Ascending aorta (tissue), 2 donors: ENCODE data around the gene SPAST. TPM values are rescaled to one million over a fixed set of nuclear protein-coding genes. Genes with fewer than 3 reads are reported as not detected.
"Not testable (repeated sequence)": the region's sequence is repeated elsewhere in the genome, so short reads cannot be mapped to it uniquely, and the experiment has no call there.

Experiments used
- DNase-seq, 2 donors: peaks; one replicate each; pipeline ENCODE4 v3.0.0-alpha.2; 2019; ENCODE audit warnings: low spot score in 2 of 2
- H3K27ac ChIP-seq, 2 donors: fragments of 200-600 bp; sonication (generic); one replicate each; pipeline ENCODE4 v1.5.1; 2016 to 2017; ENCODE audit warnings: mild to moderate bottlenecking in 1 of 2
- H3K27me3 ChIP-seq: fragments of 200-600 bp; sonication (generic); one replicate; pipeline ENCODE4 v1.5.1; 2017
- H3K36me3 ChIP-seq, 2 donors: fragments of 200-600 bp; sonication (generic); one replicate each; pipeline ENCODE4 v1.5.1; 2016
- H3K4me1 ChIP-seq, 2 donors: fragments of 200-600 bp; sonication (generic); one replicate each; pipeline ENCODE4 v1.5.1; 2016 to 2017; ENCODE audit warnings: mild to moderate bottlenecking in 1 of 2
- H3K4me3 ChIP-seq, 2 donors: fragments of 200-600 bp; sonication (generic); one replicate each; pipeline ENCODE4 v1.5.1; 2016 to 2017; ENCODE audit warnings: mild to moderate bottlenecking in 1 of 2
- H3K9me3 ChIP-seq, 2 donors: fragments of 200-600 bp; sonication (generic); one replicate each; pipeline ENCODE4 v1.5.1; 2016
- CTCF ChIP-seq, 3 experiments: fragments of 200-600 bp in 2 of 3; fragments of 450-650 bp in 1 of 3; sonication (generic) in 2 of 3; IDR thresholded peaks; one replicate each; pipeline ENCODE4 v1.5.1; 2016 to 2019; ENCODE audit warnings: antibody characterized with exemption in 3 of 3, mild to moderate bottlenecking in 1 of 3, moderate library complexity in 1 of 3
- intact Hi-C: fragments of 100-400 bp; cut with DNase I; formaldehyde crosslinking; loops from one replicate; pipeline ENCODE4 v1.15.1; 2023
- total RNA-seq: library from RNA; depleted of rRNA; stranded (reverse); fragments of >200 nt; gene quantifications from one replicate; pipeline ENCODE4 v1.1.0, GENCODE V29; 2016

SPAST gene
- total RNA-seq, 1 donor from 2014 or later = 12.1 TPM

DNA sequence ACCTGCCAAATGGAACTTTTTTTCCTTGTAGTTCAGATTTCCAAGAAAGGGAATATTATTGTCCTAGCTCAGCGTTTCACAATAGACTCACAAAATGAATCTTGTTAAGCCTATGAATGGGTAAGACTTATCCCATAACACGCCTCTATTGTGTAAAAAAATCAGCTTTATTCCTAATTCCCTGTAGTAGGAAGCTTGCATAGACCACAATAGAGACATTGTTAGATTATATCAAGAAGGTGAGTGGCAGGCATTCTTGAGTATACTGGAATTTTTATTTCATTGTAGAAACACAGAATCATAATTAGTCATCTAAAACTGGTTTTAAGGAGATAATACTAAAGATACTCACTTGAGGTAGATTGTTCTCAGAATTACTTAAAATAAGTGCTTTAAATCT, 55.8 kb downstream of the SPAST start:
- Histone ChIP-seq H3K27me3 (no peaks in the 10 kb centered on the region), H3K9me3 (no peaks in the 10 kb centered on the region), H3K36me3 (peaks cover 10 to 28% of the 10 kb centered on the region in 2 donors), H3K27ac (no peak overlapping the region), H3K4me1 (no peaks in the 10 kb centered on the region), H3K4me3 (no peak overlapping the region)
- no peak for DNase-seq
- intact Hi-C loops = no loop called here
- no peak for TF ChIP-seq CTCF (IDR thresholded peaks at IDR 0.05)

DNA sequence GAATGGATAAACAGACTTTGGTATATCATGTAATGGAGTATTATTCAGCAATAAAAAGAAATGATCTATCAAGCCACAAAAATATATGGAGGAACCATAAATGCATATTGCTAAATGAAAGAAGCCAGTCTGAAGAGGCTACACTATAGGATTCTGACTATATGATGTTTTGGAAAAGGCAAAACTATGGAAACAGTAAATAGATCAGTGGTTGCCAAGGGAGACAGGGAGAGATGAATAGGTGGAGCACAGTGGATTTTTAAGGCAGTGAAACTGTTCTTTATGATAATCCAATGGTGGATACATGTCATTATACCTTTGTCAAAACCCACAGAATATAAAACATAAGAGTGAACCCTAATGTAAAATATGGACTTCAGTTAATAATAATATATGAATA, 61.3 kb downstream of the SPAST start:
- Histone ChIP-seq H3K4me1 (no peaks in the 10 kb centered on the region), H3K27me3 (no peaks in the 10 kb centered on the region), H3K36me3 (peaks cover 12 to 36% of the 10 kb centered on the region in 2 donors), H3K27ac (no peak overlapping the region), H3K9me3 (no peaks in the 10 kb centered on the region), H3K4me3 (no peak overlapping the region)
- TF ChIP-seq CTCF (IDR thresholded peaks at IDR 0.05) = no peak
- no peak for DNase-seq
- intact Hi-C loops = no loop called here

DNA sequence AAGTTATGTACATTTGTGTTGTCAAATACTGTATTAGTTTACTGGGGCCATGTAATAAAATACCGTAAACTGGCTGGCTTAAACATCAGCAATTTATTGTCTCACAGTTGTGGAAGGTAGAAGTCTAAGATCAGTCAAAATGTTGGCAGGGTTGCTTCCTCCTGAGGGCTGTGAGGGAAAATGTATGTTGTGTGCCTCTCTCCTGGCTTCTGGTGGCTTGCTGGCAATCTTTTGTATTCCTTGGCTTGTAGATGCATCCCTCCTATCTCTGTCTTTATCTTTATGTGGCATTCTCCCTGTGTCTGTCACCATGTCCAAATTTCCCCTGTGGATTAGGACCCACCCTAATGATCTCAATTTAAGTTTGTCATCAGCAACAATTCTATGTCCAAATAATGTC, 65.3 kb downstream of the SPAST start:
- no peak overlapping the region for H3K27ac ChIP-seq
- TF ChIP-seq CTCF (IDR thresholded peaks at IDR 0.05) = no peak
- peaks cover 14 to 40% of the 10 kb centered on the region in 2 donors for H3K36me3 ChIP-seq
- no peak overlapping the region for H3K4me3 ChIP-seq
- no peaks in the 10 kb centered on the region for H3K27me3 ChIP-seq
- H3K4me1 ChIP-seq = no peaks in the 10 kb centered on the region
- DNase-seq = no peak
- intact Hi-C loops = no loop called here
- no peaks in the 10 kb centered on the region for H3K9me3 ChIP-seq

DNA sequence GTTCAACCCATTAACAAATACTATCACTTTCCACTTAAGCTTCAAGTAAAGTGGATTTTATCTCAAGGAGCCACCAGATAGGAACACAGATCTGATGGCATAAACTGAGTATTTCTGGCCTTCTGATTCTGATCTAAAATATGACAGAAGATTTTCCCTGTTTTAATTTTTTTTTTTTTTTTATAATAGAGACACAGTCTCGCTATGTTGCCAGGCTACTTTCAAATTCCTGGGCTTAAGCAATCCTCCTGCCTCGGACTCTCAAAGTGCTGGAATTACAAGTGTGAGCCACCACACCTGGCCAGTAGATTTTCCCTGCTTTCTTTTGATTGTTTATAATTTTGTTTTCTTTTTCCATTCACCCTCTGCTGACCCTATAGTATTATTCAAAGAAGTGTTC, 65.7 kb downstream of the SPAST start:
- DNase-seq = no peak
- TF ChIP-seq CTCF (IDR thresholded peaks at IDR 0.05) = no peak
- H3K36me3 ChIP-seq = peaks cover 14 to 37% of the 10 kb centered on the region in 2 donors

DNA sequence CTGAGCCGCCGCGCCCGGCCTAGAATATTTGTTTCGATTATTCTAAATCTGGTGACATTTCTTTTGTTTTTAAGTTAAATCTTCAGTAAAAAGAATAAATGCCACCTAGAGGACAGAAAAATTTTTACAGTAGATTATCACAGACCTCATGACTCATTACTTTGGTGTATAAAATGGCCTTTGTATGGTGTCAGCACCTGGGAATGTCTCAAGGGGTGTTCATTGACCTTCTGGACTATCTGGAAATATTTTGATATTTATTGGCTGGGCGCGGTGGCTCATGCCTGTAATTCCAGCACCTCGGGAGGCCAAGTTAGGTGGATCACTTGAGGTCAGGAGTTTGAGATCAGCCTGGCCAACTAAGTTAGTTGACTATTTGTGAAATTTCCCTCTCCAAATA, 72.1 kb downstream of the SPAST start:
- Histone ChIP-seq H3K27ac (no peak overlapping the region), H3K27me3 (no peaks in the 10 kb centered on the region), H3K4me3 (no peak overlapping the region), H3K36me3 (peaks cover 12 to 39% of the 10 kb centered on the region in 2 donors), H3K4me1 (no peaks in the 10 kb centered on the region), H3K9me3 (no peaks in the 10 kb centered on the region)
- no peak for DNase-seq
- TF ChIP-seq CTCF (IDR thresholded peaks at IDR 0.05) = peak in 1 of 3 experiments; percentile 13
- intact Hi-C loops = no loop called here

More for the DNA sequence above, 65.7 kb downstream of the SPAST start:
- H3K4me1 ChIP-seq = no peaks in the 10 kb centered on the region
- no peak overlapping the region for H3K4me3 ChIP-seq
- no peak overlapping the region for H3K27ac ChIP-seq
- intact Hi-C loops = no loop called here
- no peaks in the 10 kb centered on the region for H3K9me3 ChIP-seq
- H3K27me3 ChIP-seq = no peaks in the 10 kb centered on the region

- H3K9me3 ChIP-seq = no peaks in the 10 kb centered on the region
- H3K36me3 ChIP-seq = peaks cover 12 to 38% of the 10 kb centered on the region in 2 donors
- H3K27me3 ChIP-seq = no peaks in the 10 kb centered on the region
- no peak overlapping the region for H3K27ac ChIP-seq
- no peak for DNase-seq
- intact Hi-C loops = no loop called here
- TF ChIP-seq CTCF (IDR thresholded peaks at IDR 0.05) = no peak
- no peak overlapping the region for H3K4me3 ChIP-seq
- H3K4me1 ChIP-seq = no peaks in the 10 kb centered on the region
Observed at GRCh38 chr2:32136097-32136496, 72.7 kb downstream of the SPAST start.

DNA sequence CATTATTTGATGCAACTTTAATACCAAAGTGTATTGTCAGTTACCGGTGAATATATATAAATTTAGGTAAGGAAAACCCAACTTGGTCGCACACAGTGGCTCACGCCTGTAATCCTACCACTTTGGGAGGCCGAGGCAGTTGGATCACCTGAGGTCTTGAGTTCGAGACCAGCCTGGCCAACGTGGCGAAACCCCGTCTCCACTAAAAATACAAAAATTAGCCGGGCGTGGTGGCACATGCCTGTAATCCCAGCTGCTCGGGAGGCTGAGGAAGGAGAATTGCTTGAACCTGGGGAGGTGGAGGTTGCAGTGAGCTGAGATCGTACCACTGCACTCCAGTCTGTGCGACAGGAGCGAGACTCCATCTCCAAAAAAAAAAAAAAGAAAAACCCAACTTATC, 88.2 kb downstream of the SPAST start:
- H3K36me3 ChIP-seq = peaks cover 11 to 15% of the 10 kb centered on the region in 2 donors
- H3K4me3 ChIP-seq, DNase-seq, H3K27ac ChIP-seq, H3K9me3 ChIP-seq, H3K27me3 ChIP-seq, H3K4me1 ChIP-seq, intact Hi-C loops: not testable (repeated sequence)
